GM20000 (cell line): ENCODE data around the gene ZNF493.
A peak's percentile ranks its signal among the peaks of the same experiment; 100 is the strongest.

Experiments used
- DNase-seq: peaks from one replicate; pipeline ENCODE4 v3.0.0; 2012; ENCODE audit warnings: low spot score
- CTCF ChIP-seq: IDR thresholded peaks from 2 replicates; pipeline ENCODE4 v1.5.1; 2012; ENCODE audit warnings: mild to moderate bottlenecking, control low read depth; ENCODE audit errors: extremely low read depth, missing control alignments

The ZNF493 gene

GRCh38 chr19:21396893-21397572 is at the start of gene ZNF493:
Gene ZNF493, plus strand, starts transcription at chr19:21397133. Its CDS starts 105 bp downstream, at chr19:21397238.
- no peak for TF ChIP-seq CTCF
- DNase-seq, result peak; percentile 78

- no peak for TF ChIP-seq CTCF
- DNase-seq, result no peak
These were observed 44.1 kb upstream of the ZNF493 start for GRCh38 chr19:21352830-21353229.

GRCh38 chr19:21358768-21359451 is 38.0 kb upstream of the ZNF493 start, which contains the start of gene ZNF738:
Gene ZNF738, plus strand, starts transcription at chr19:21359000. Its CDS starts 141 bp downstream, at chr19:21359141.
- peak; percentile 80 for DNase-seq
- TF ChIP-seq CTCF, result no peak

- no peak for DNase-seq
- TF ChIP-seq CTCF, result no peak
These were observed 34.6 kb upstream of the ZNF493 start for GRCh38 chr19:21362291-21362690.

- TF ChIP-seq CTCF, result no peak
- no peak for DNase-seq
These were observed 12.9 kb upstream of the ZNF493 start for GRCh38 chr19:21383980-21384582.

- DNase-seq, result no peak
- no peak for TF ChIP-seq CTCF
These were observed 812 bp upstream of the ZNF493 start for GRCh38 chr19:21396121-21396520.

GRCh38 chr19:21398851-21399250 is 1.9 kb downstream of the ZNF493 start:
- no peak for TF ChIP-seq CTCF
- DNase-seq, result no peak
